Measurements from ENCODE around the gene CLCN7.

Gene CLCN7

DNA sequence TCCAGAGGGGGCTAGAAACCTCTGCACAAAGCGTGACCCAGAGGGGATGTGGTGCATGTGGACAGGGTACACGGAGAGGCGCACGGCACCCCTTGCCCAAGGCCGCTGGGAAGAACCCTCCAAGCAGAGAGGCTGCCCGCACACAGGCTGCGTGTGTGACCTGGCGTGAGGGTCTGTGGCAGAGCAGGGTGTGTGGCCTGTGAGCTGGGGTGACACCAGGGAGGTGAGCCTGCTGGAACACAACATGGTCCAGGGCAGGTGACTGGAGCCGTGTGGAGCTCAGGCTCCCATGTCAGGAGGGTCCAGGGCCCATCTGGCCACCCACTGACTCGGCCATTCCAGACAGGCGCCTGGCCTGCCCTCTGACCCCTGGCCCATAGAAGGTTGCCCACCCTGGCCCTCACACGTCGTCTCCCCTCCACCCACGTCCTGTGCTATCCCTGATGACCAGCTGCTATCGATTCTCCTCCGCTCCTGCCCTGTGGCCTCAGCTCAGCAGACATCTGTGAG lies 43.9 kb upstream of the CLCN7 start:
- Mint-ChIP-seq H3K27ac (no peak overlapping the region), H3K4me1 (no peaks in the 10 kb centered on the region), H3K36me3 (ENCODE audit: low read depth) (peaks cover 37% of the 10 kb centered on the region), H3K4me3 (no peak overlapping the region), H3K27me3 (ENCODE audit: low read depth) (no peaks in the 10 kb centered on the region), H3K9me3 (peaks cover 10% of the 10 kb centered on the region)
- TF ChIP-seq, protein P1, sequence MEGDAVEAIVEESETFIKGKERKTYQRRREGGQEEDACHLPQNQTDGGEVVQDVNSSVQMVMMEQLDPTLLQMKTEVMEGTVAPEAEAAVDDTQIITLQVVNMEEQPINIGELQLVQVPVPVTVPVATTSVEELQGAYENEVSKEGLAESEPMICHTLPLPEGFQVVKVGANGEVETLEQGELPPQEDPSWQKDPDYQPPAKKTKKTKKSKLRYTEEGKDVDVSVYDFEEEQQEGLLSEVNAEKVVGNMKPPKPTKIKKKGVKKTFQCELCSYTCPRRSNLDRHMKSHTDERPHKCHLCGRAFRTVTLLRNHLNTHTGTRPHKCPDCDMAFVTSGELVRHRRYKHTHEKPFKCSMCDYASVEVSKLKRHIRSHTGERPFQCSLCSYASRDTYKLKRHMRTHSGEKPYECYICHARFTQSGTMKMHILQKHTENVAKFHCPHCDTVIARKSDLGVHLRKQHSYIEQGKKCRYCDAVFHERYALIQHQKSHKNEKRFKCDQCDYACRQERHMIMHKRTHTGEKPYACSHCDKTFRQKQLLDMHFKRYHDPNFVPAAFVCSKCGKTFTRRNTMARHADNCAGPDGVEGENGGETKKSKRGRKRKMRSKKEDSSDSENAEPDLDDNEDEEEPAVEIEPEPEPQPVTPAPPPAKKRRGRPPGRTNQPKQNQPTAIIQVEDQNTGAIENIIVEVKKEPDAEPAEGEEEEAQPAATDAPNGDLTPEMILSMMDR (IDR thresholded peaks at IDR 0.05; ENCODE audit: unreplicated experiment in 3 of 3), result no peak

DNA sequence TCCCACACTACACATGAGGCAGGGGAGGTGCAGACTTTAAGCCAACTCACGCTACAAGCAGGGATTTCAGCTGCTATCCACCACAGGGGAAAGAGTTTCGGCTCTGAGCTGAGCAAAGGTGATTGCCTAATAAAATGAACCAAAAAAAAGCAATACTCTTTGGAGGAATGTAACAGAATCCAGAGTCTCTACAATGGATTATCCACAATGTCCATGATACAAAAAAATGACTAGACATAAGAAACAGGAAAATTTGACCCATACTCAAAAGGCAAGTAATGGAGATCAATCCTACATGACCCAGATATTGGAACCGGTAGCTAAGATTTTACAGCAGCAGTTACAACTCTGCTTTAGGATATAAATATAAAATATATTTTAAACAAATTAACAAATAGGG lies 39.7 kb upstream of the CLCN7 start:
- Mint-ChIP-seq H3K9me3 (peaks cover 17% of the 10 kb centered on the region), H3K4me3 (no peak overlapping the region), H3K27ac (no peak overlapping the region), H3K36me3 (ENCODE audit: low read depth) (peaks cover 58% of the 10 kb centered on the region), H3K27me3 (ENCODE audit: low read depth) (no peaks in the 10 kb centered on the region), H3K4me1 (no peaks in the 10 kb centered on the region)
- TF ChIP-seq, protein P1 (IDR thresholded peaks at IDR 0.05; ENCODE audit: unreplicated experiment in 3 of 3), result no peak

DNA sequence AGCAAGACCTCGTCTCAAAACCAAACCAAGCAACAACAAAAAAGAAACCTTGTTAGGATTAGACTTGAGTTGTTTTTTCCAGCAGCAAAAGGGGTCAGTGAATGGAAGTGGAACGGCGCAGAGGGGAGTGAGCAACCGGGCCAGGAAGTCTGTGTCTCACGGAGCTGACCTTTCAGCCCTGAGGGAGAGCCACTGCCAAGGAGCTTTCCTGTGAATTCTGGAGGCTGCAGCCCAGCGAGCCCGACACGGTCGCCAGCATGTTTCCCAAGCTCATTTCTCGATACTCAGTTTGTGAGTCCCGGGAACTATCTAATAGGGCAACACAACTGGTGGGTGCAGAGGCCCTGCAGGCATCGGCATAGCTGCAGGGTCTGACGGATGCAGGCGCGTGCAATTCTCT lies 37.9 kb upstream of the CLCN7 start:
- H3K4me1 Mint-ChIP-seq, result no peaks in the 10 kb centered on the region
- peak overlapping the region in 1 of 3 experiments; percentile 23 for H3K27ac Mint-ChIP-seq
- peaks cover 51% of the 10 kb centered on the region for H3K36me3 Mint-ChIP-seq (ENCODE audit: low read depth)
- no peaks in the 10 kb centered on the region for H3K27me3 Mint-ChIP-seq (ENCODE audit: low read depth)
- H3K4me3 Mint-ChIP-seq, result no peak overlapping the region
- TF ChIP-seq, protein P1 (IDR thresholded peaks at IDR 0.05; ENCODE audit: unreplicated experiment in 3 of 3), result no peak
- H3K9me3 Mint-ChIP-seq, result peaks cover 17% of the 10 kb centered on the region

DNA sequence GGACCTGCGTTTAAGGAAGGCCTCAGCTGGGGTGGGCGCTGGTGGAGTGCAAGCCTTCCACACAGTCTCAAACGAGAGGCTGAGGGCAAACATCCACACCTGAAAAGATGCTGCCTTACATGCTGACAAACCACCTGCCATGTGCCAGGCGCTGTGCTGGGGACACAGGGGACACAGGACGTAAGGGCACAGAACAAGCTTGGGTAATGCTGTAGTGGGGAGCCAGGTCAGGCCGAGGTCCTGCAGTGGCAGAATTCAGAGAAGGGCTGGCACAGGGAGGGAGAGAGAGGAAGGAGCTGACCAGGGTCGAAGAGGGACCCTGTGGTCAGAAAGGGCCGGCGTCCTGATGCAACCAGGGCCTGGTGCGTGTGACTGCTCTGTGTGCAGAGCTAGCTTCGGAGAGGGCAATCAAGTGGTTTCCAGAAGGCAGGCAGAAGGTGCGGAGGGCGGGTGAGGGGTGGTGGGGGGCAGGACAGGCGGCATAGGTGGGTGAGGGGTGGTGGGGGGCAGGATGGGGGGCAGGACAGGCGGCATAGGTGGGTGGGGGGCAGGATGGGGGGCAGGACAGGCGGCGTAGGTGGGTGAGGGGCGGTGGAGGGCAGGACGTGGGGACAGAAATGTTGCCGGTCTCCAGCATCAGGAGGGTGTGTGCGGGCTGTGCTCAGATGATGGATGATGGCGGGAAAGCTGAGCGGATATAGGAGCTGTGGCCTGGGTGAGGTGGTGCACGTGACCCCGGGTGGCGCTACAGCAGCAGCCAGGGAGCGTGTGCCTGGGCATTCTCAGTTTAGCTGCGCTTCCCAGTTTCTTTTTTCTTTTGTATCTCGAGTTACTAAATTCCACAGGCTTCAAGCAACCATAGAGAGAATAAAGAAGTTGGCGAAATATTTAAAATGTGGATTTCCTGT lies 37.1 kb upstream of the CLCN7 start:
- H3K4me3 Mint-ChIP-seq, result no peak overlapping the region
- H3K27me3 Mint-ChIP-seq (ENCODE audit: low read depth), result no peaks in the 10 kb centered on the region
- H3K27ac Mint-ChIP-seq, result no peak overlapping the region
- TF ChIP-seq, protein P1 (IDR thresholded peaks at IDR 0.05; ENCODE audit: unreplicated experiment in 3 of 3), result no peak
- H3K9me3 Mint-ChIP-seq, result peaks cover 17% of the 10 kb centered on the region
- H3K4me1 Mint-ChIP-seq, result no peaks in the 10 kb centered on the region
- H3K36me3 Mint-ChIP-seq (ENCODE audit: low read depth), result peaks cover 54% of the 10 kb centered on the region

DNA sequence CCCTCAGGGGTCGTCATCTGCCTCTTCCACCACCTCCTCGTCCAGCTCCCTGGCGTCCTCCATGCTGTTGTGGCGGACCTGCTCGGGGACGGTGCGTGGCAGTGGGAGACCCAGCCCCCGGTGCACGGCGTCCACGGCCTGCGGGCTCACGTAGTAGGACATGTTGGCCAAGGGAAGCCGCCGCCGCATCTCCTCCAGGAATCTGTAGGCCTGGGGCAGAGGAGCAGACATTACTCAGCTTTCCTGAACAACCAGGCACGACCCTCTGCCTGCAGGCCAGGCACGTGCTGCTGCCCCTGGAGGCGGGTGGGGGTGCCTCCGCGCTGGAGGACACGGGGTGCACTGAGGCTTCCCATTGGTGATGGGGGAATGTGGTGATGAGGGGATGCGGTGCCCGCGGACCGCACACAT lies 36.1 kb upstream of the CLCN7 start:
- H3K4me1 Mint-ChIP-seq, result no peaks in the 10 kb centered on the region
- H3K9me3 Mint-ChIP-seq, result peaks cover 15% of the 10 kb centered on the region
- peaks cover 46% of the 10 kb centered on the region for H3K36me3 Mint-ChIP-seq (ENCODE audit: low read depth)
- H3K27ac Mint-ChIP-seq, result no peak overlapping the region
- TF ChIP-seq, protein P1 (IDR thresholded peaks at IDR 0.05; ENCODE audit: unreplicated experiment in 3 of 3), result no peak
- H3K27me3 Mint-ChIP-seq (ENCODE audit: low read depth), result no peaks in the 10 kb centered on the region
- no peak overlapping the region for H3K4me3 Mint-ChIP-seq

Data from nephron (organoid).